CD4-positive, alpha-beta T cell treated with Interferon gamma for 1 hour (primary cell): Measurements from ENCODE around the gene TUBA1C.
"Not testable (repeated sequence)": the region's sequence is repeated elsewhere in the genome, so short reads cannot be mapped to it uniquely, and the experiment has no call there.

ENCODE experiments used
- DNase-seq: peaks from one replicate; pipeline ENCODE4 v3.0.0-alpha.2; 2020

TUBA1C gene

DNA sequence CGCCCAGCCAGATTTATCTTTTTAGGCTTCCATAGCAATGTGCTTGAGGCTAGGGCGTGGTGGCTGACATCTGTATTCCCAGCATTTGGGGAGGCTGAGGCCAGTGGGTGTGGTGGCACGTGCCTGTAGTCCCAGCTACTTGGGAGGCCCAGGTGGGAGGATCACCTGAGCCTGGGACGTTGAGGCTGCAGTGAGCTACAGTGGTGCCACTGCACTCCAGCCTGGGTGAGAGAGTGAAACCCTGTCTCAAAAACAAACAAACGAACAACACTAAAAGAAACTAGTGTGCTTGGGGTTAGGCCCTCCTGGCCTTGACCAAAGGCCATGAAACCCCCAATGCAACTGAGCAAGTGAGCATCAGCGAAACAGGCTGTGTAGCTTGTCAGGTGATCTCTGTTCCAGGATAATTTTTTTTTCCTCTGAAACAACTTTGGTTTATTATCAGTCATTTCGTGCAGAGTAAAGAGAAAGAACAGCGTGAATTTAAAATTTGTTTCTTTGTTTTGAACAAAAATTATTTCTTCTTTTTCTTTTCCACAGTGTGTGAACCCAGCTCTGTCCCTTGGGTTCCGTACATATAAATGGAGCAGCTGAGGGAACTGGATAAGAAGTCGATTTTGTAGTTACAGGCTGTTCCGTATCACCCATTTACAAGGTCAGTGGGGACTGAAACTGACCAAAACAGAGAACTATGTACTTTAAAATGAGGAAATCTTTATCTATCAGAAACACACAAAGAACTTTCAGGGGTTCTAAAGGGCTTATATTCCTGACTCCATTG lies 8.8 kb upstream of the TUBA1C start:
- DNase-seq: no peak

DNA sequence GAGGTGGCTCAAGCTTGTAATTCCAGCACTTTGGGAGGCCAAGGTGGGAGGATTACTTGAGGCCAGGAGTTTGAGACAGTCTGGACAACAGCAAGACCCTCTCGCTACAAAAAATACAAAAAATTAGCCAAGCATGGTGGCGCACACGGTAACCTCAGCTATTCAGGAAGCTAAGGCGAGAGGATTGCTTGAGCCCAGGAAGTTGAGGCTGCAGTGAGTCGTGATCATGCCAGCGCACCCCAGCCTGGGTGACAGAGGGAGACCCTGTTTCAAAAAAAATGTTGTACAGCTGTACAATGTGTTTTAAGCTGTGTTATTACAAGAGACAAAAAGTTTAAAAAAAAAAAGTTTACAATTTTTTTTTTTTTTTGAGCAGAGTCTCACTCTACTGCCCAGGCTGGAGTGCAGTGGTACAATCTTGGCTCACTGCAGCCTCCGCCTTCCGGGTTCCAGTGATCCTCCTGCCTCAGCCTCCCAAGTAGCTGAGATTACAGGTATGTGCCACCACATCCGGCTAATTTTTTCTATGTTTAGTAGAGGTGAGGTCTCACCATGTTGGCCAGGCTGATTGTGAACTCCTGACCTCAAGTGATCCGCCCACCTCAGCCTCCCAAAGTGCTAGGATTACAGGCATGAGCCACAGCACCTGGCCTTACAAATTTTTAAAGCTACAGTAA lies 7.2 kb upstream of the TUBA1C start:
- not testable (repeated sequence) for DNase-seq

DNA sequence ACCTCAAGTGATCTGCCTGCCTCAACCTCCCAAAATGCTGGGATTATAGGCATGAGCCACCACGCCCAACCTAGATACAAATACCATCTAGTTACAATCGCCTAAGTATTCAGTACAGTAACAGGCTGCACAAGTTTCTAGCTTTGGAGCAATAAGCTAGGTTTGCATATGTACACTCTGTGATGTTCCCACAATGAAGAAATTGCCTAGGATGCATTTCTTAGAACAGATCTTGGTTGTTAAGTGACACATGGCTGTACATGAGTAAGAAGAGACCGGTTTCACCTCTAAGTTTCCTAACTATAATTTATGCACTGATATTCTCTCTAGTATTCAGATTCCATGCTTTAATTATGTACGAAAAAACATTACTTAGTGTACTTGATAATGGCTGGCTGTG lies 5.4 kb upstream of the TUBA1C start:
- no peak for DNase-seq

DNA sequence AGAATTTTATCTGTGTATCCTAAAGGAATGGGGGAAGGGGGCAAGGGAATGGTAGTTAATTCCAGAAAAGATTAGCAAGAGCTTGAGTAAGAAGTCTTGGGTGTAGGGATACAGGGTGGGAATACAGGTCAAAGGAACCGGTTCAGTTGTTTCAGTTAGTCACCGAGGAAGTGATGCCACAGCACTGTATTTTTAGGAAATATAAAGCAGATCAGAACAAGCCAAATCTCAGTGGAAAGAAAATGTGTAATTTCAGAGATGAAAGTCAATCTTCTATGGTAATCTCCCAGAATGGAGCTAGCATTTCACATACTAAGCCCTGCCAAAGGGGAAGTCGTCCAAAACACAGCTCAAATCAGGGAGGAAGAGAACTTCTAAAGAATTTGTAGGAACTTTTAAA lies 4.7 kb upstream of the TUBA1C start:
- DNase-seq: no peak

- no peak for DNase-seq
Measured at GRCh38 chr12:49260571-49261363, 4.1 kb upstream of the TUBA1C start.

DNA sequence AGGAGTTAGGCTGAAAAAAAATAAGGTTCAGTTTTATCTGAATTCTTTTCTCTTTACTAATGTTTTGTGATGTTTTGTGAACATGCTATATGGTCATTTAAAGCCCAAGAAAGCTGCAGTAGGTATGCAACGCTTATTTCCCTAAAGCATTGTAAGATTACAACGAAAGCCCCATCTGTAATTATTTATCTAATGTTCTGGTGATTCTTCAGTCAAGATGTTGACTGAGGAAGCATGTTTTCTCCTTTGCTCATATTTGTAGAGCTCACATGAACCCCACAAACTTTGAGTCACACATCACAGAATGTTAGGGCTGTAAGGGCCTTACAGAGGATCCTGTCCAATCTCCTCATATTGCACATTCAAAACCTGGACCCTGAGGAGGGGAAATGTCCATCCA lies 3.2 kb upstream of the TUBA1C start:
- DNase-seq: no peak

GRCh38 chr12:49263400-49263763 lies 1.5 kb upstream of the TUBA1C start:
- DNase-seq: no peak

- DNase-seq: no peak
Measured at GRCh38 chr12:49264466-49264872, 413 bp upstream of the TUBA1C start.

DNA sequence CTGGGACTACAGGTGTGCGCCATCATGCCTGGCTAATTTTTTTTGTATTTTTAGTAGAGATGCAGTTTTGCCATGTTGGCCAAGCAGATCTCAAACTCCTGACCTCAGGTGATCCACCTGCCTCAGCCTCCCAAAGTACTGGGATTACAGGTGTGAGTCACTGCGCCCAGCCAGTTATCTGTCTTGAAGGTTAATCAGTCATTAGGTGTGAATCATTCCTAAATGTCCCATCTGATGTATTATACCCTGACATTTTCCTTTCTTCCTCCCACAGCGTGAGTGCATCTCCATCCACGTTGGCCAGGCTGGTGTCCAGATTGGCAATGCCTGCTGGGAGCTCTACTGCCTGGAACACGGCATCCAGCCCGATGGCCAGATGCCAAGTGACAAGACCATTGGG lies 4.3 kb downstream of the TUBA1C start:
- not testable (repeated sequence) for DNase-seq

- DNase-seq: no peak
Measured at GRCh38 chr12:49272790-49273725, 8.2 kb downstream of the TUBA1C start.

- DNase-seq: no peak
Measured at GRCh38 chr12:49273726-49274395, 9.0 kb downstream of the TUBA1C start.

DNA sequence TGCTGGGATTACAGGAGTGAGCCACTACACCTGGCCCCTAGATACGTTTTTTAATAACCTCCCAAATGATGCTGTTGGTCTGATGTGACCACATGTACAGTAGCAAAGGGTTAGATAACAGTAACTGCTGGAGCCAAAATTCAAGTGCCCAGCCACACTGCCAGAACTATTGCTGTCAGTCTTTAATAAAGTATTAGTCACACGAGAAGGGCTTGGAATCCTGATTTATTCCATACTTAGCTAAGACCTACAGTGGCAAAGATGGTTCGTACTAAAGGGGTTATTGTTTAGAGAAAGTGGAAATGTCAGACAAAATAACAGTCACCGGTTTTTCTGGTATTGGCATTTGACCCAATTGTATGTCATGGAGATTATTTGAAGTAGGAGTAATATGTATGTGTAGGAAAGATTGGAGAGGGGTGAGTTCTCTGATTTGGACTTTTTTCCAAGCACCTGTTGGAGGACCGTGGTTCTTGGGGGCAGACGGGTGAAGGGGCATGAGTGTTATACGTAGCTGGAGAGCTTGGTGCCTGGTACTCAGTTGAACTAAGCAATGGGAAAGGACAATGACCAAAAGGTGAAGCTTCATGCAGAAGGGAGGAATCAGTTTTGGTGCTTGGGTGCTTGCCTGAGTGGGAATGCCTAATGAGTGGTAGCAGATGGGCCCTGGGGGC lies 9.7 kb downstream of the TUBA1C start:
- no peak for DNase-seq

DNA sequence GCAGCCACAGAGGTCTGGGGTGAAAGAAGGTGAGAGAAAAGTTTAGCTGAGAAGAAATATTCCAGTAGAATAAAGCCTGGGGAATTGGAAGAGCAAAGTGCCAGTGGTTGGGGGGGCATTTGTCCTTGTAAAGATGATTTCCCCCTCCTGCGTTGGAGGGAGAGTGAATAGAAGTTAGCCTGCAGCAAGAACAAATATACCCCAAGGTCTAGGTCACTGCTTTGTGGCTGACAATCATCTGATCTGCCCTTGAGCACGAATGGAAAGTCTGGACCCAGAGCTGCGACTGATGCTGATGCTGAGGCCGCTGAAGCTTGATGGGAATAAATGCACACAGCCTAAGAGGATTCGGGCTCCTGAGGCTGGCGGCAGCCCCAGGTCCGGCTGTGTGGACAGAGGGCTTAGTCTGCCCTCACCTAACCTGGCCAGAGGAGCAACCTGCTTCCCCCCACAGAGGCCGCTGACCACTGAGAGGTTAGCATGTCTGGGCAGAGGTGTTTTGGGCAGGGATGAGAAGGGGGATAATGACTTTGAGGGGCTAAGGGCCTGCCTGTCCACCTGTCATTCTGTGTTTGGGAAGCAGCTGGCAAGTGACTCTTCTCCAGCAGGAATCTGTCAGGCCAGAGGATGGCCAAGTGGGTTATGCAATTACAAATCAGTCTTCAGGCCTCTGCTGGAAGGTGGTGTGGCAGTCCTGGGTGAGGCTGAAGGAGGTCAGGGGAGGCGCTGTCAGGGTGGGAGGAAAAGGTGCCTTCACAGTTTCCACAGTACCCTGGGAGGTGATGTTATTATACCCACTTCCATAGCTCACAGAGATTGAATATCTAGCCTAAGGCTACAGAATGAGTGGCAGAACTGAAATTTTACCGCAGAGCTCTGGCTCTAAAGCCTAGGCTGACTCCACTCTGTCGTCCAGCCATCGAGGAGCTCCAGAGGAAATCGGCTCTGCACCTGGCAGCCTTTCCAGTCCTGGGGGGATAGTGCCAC lies 11.7 kb downstream of the TUBA1C start:
- DNase-seq: no peak

GRCh38 chr12:49277466-49277865 lies 12.6 kb downstream of the TUBA1C start:
- no peak for DNase-seq

- no peak for DNase-seq
Measured at GRCh38 chr12:49279706-49280159, 14.9 kb downstream of the TUBA1C start.

DNA sequence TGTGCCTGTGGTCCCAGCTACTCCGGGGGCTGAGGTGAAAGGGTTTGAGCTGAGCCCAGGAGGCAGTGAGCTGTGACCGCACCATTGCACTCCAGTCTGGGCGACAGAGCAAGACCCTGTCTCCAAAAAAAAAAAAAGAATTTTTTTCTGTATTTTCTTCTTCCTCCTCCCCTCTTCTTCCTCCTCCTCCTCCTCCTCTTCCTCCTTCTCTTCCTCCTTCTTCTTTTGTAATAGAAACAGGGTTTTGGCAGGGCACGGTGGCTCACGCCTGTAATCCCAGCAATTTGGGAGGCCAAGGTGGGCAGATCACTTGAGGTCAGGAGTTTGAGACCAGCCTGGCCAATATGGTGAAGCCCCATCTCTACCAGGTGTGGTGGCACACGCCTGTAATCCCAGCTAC lies 15.7 kb downstream of the TUBA1C start:
- DNase-seq: not testable (repeated sequence)

- no peak for DNase-seq
Measured at GRCh38 chr12:49282302-49282701, 17.4 kb downstream of the TUBA1C start.

GRCh38 chr12:49282740-49283375 lies 18.0 kb downstream of the TUBA1C start:
- not testable (repeated sequence) for DNase-seq
